Endothelial cell of umbilical vein (primary cell): ENCODE data around the gene DISP3.

Experiments used
- EZH2 ChIP-seq: IDR thresholded peaks from 2 replicates; pipeline ENCODE4 v1.6.1; 2012; ENCODE audit warnings: borderline replicate concordance, low read depth, mild to moderate bottlenecking, moderate library complexity, low read length, inconsistent platforms; ENCODE audit not compliant: severe bottlenecking
- FOS ChIP-seq: IDR thresholded peaks from 2 replicates; pipeline ENCODE4 v1.6.1; 2011; ENCODE audit warnings: mild to moderate bottlenecking, low read length, moderate library complexity, borderline replicate concordance; ENCODE audit not compliant: insufficient read depth
- JUN ChIP-seq: IDR thresholded peaks from 2 replicates; pipeline ENCODE4 v1.6.1; 2011; ENCODE audit warnings: borderline replicate concordance, low read depth; ENCODE audit not compliant: insufficient read length, insufficient read depth
- MYC ChIP-seq: IDR thresholded peaks from one replicate; pipeline ENCODE4 v1.6.1; 2011; ENCODE audit warnings: mild to moderate bottlenecking, low read depth, low read length
- POLR2A ChIP-seq: IDR thresholded peaks from 2 replicates; pipeline ENCODE4 v1.6.1; 2012; ENCODE audit warnings: low read depth, mild to moderate bottlenecking, control low read depth, low read length
- POLR2AphosphoS5 ChIP-seq: IDR thresholded peaks from 2 replicates; pipeline ENCODE4 v1.6.1; 2012; ENCODE audit warnings: low read depth, mild to moderate bottlenecking, control low read depth, low read length, moderate library complexity; ENCODE audit not compliant: insufficient read depth
- TF ChIP-seq, protein P1 (sequence below), 2 donors: IDR thresholded peaks; 1 replicate in 1 of 2; 2 replicates in 1 of 2; pipeline ENCODE4 v1.5.1; 2011; ENCODE audit warnings: low read length in 2 of 2, mild to moderate bottlenecking in 2 of 2, moderate library complexity in 2 of 2, control low read depth in 1 of 2, inconsistent platforms in 1 of 2, low read depth in 1 of 2; ENCODE audit not compliant: insufficient read depth in 1 of 2; ENCODE audit errors: extremely low read depth in 1 of 2
- TF ChIP-seq, protein P2 (sequence below): IDR thresholded peaks from 2 replicates; pipeline ENCODE4 v1.6.1; 2011; ENCODE audit not compliant: insufficient read depth, insufficient read length

DNA sequence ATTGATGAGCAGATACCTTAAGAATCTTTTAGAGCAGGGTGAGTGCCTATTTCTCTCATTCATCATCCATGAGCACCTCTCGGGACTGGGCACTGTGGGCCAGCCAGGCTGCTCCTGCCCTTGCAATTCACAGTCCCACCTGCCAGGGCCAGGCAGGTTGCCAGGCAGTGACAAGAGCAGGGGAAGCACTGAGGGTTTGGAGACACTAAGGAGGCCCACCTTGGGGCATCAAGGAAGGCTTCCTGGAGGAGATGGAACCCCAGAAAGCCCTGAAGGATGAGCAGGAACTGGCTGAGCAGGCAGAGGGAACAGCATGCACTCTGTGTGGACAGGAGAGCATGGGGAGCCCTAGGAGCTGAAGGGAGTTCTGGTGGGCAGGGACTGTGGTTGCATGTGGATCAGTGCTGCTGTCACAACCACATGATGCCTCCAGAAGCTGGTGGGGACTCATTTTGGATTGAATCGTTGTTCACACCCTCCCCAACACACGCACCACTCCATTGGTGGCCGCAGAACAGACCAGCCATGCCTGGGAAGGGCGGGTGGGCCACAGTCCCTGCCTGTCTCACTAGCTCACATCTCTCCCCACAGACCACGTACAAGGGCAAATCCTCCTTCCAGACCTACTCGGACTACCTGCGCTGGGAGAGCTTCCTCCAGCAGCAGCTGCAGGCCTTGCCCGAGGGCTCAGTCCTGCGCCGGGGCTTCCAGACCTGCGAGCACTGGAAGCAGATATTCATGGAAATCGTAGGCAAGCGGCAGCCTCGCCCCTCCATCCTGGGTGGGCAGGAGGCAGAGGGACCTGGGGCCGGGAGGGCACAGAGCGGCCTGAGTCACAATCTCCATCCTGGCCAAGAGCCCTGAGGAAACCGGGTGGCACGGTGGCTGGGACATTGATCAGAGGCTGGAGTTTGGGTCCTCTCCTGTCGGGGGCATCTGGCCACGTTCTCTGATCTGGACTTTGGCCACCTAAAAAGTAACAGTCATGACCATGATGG lies 55.1 kb downstream of the DISP3 start:
- TF ChIP-seq, protein P1, sequence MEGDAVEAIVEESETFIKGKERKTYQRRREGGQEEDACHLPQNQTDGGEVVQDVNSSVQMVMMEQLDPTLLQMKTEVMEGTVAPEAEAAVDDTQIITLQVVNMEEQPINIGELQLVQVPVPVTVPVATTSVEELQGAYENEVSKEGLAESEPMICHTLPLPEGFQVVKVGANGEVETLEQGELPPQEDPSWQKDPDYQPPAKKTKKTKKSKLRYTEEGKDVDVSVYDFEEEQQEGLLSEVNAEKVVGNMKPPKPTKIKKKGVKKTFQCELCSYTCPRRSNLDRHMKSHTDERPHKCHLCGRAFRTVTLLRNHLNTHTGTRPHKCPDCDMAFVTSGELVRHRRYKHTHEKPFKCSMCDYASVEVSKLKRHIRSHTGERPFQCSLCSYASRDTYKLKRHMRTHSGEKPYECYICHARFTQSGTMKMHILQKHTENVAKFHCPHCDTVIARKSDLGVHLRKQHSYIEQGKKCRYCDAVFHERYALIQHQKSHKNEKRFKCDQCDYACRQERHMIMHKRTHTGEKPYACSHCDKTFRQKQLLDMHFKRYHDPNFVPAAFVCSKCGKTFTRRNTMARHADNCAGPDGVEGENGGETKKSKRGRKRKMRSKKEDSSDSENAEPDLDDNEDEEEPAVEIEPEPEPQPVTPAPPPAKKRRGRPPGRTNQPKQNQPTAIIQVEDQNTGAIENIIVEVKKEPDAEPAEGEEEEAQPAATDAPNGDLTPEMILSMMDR (IDR thresholded peaks at IDR 0.05; ENCODE audit: extremely low read depth in 1 of 2, insufficient read depth in 1 of 2, low read depth in 1 of 2, low read length in 2 of 2), result no peak
- TF ChIP-seq POLR2AphosphoS5 (no peak), EZH2 (no peak), POLR2A (no peak), MYC (no peak), FOS (no peak), JUN (no peak)
- TF ChIP-seq, protein P2, sequence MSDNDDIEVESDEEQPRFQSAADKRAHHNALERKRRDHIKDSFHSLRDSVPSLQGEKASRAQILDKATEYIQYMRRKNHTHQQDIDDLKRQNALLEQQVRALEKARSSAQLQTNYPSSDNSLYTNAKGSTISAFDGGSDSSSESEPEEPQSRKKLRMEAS, result no peak
